Measurements from ENCODE around the gene CCR9.

Gene CCR9

DNA sequence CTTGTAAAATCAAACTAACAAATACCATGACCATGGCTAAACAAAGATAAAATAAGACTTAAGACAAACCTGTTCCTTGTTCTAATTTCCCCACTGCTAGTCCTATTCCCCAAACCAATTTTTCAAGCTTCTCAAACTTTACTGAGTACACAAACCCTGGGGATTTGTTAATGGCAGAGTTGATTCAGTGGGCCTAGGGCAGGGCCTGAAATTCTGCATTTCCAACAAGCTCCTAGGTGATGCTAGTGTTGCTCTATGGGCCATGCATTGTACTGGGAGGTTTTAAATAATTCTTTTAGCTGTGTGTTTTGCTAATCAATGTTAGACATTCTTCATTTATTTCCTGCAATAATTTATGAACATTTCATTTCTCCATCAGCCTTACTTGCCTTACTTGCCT, 13.3 kb upstream of the CCR9 start:
- no peak for DNase-seq

DNA sequence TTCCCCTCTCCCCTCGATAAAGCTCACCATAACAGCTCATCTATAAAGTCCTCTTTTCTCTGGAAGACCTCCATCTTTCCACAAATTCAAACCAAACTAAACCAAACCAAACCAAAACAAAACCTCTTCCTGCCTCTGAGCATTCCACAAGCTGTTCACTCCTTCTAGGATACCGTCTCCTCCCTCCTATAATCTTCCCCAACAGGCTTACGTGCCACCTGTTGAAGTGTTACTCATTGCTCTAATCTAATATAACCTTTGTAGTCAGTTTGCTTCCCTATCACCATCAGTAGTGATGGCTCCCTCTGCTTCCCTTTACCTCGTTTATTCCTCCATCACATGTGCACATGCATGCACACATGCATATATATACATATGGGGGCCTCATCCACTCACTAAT, 12.7 kb upstream of the CCR9 start:
- no peak for DNase-seq

DNA sequence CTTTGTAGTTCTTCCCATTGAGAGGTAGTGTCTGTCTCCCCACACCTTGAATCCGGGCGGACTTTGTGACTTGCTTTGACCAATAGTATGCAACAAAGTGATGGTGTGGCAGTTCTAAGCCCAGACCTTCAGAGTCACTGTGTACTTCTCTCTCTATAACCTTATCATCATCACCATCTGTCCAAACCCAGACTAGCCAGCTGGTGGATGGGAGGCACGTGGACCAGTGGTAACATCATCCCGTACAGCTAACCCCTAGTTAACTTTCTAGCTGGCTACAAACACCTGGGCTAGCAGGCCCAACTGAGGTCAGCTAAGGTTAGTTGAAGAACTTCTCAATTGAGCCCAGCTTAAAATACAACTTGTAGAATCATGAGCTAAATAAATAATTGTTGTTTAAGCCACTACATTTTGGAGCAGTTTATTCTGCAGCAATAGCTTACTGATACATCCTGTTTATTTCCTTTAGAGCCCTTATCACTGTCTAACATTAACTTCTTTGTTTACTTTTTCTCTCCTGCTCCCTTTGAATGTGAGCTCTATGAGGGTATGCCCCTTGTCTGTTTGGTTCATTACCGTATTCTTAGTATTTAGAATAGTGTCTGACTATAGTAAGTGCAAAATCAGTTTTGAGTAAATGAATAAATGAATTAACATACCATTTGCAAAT, 11.5 kb upstream of the CCR9 start:
- no peak for DNase-seq

DNA sequence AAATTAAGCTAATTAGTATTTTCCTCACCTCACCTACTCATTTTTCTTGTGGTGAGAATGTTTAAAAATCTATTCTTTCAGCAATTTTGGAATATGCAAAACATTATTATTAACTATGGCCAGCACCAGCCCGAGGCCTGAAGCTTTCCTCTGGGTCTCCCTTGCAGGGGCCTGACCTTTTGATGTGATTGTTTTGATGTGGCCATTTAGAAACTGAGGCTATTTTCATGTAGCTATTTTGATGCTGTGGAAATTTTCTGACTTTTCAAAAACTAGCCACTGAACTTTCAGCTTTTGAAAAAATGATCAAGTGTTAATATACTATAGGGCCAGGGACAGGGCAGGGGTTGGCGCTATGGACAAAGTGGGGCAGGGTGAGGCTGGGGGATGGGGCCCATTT, 8.2 kb upstream of the CCR9 start:
- no peak for DNase-seq

DNA sequence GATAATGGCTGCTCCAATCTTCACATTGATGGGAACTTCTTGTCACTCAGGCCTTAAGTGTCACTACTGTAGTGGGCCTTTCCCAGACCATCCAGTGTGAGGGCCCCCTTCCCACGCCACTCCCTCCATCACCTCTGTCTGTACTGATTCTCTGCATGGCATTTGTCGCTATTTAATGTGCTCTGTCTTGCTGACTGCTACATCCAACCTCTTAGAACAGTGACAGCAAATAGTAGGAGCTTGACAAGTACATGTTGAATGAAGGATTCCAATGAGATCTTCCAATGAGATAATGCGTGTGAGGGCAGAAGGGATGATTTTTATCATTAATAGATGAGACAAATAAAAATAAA, 5.6 kb upstream of the CCR9 start:
- DNase-seq = no peak

DNA sequence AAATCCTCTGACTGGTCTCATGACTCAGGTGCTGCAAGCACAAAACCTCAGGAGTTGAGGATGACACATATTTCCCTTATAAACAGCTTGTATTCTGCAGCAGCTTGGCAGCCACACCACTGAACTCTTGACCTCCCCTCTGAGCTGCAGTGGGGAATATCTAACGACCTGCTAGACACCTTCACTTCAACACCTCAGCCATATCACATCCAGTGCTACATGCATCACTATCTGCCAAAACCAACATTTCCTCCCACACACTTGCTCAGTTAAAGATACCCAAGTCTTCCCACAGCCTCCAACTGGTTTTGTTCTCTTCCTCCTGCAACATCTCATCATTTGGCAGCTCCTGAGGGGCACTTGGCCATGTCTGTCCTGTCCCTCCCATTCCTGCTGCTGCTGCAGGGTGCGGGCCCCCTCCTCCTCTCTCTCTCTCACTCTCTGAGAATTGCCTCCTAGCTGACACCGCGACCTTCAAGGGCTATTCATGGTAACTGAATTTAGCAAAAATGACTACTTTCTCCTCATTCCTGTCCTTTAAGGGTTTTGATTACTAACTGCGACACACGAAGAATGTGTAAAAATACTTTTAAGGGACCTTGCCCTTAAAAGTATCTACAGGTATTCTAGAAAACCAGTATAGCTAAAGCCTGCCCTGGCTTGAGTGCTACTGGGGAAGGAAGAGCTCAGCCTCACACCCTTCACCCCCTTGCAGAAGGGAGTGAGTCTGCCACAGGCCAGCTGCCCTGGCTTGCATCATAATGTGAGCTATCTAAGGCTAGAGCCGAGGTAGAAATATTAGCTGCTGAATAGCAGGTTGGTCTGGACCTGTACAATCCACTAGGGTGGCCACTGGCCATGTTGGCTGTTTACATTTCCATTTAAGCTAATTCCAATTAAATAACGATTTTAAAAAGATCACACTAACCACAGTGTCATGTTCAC, 5.0 kb upstream of the CCR9 start:
- DNase-seq = no peak

- DNase-seq = no peak
Observed at GRCh38 chr3:45884368-45885201, 1.8 kb upstream of the CCR9 start.

DNA sequence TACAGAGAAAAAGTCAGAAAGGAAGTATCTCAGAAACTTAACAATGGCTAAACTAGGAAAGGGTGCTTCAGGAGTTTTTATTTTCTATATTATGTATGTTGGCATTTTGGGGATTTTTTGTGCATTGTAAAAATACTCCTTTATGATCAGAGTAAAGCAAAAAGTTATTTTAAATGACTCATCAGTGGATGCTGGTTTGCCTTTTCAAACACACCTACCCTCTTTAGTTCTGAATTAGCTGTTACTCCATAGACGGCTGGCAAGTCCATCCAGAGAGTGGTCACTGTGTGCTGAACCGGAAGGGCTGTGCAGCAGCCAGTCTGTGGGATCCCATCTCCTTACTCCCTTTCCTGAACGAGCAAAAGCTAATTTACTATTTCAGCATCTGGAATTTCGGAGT, 942 bp downstream of the CCR9 start:
- DNase-seq = peak; percentile 12

DNA sequence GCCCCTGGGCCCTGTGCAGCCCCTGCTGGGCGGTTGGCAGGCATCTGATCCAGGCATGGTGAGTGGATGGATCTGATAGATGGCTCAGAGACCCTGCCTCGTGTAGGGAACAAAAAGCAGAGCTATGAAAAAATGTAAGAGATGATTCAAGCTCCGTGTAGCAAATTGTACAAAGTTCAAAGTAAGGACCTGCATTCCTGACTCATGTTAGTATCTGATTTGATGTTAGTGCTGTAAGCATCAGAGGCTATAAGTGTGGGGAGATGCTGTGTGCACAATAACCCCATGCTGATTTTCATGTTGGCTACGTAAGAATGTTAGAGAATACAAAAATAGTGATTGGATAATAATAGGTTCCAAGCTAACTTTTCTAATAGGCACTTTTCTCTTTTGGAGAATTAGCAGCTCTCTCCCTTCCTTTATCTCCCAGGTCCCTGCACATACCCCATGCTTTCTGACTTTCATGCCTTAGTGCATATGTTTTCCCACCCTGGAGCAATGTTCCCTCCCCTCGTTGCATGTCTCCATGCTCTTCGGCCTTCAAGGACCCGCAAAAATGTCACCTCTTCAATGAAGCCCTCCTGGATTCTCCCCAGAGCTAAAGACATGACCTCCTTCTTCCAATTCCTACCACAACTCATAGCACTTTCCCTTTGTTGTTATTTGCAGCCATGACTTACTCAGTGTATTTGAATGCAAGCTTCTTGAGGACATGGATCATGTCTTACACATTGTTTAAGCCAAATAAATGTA, 1.6 kb downstream of the CCR9 start:
- DNase-seq = no peak

DNA sequence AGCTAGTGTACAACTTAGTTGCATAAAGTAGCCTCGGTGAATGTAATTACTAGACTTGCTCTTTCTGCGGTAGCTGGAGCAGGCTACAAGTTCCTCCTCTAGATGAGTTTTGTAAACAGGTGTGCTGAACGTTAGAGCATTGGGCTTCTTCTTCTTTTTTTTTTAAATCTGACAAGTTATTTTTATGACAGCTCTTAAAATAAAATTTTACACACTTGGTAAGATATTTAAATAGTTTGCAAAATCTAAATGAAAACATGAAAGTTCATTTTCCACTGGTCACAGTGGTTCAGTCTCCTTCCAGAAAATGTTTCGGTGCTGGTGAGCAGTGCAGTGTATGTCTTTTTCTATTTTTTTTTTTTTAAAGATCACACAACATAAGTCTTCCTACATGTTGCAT, 3.0 kb downstream of the CCR9 start:
- DNase-seq = no peak

GRCh38 chr3:45890405-45890804, 4.1 kb downstream of the CCR9 start:
- DNase-seq = no peak

DNA sequence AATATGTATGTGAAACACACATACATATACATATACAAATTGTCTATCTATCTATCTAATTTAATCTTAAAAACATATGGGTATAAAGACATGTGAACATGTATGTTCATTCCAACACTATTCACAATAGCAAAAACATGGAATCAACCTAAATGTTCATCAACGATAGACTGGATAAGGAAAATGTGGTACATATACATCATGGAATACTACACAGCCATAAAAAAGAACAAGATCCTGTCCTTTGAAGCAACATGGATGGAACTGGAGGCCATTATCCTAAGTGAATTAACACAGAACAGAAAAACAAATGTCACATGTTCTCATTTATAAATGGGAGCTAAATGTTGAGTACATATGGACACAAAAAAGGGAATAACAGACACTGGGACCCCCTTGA, 5.8 kb downstream of the CCR9 start:
- DNase-seq = no peak

GRCh38 chr3:45894015-45894414, 7.7 kb downstream of the CCR9 start:
- no peak for DNase-seq

DNA sequence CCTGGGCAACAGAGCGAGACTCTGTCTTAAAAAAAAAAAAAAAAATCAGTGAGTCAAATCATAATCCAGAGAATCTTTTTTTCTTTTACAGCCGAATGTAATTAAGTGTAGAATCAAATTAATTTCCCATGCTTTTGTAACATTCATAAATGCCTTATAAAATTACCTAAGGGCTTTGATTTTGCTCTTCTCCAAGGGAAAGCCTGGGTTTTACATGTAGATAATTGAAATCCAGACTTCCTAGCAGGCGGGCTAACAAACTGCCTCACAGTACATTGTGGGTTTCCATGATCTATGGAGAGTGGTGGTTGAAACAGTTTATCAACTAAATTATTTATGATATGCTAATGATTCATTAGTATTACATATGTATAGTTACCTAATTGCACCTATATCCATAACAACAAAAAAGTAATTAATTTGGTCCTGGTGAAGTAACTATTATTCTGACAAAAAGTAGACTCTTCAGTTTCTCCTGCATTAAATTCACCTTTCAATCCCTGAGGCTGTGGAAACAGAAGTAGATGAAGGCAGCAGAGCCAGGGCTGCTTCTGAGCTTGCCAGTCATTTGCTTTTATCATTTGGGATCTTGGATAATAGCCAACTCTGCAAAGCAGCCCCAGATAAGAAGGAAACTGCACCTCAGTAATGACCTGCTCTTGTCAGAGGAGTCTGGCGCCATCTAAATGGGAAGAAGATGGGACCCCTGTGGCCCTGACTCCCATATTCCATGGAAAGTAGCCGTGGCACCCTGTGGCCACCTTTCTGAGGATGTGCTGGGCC, 9.5 kb downstream of the CCR9 start:
- no peak for DNase-seq

GRCh38 chr3:45896956-45897355, 10.6 kb downstream of the CCR9 start:
- DNase-seq = no peak

- no peak for DNase-seq
Observed at GRCh38 chr3:45904931-45905330, 18.6 kb downstream of the CCR9 start.

GRCh38 chr3:45905755-45906154, 19.4 kb downstream of the CCR9 start:
- no peak for DNase-seq

DNA sequence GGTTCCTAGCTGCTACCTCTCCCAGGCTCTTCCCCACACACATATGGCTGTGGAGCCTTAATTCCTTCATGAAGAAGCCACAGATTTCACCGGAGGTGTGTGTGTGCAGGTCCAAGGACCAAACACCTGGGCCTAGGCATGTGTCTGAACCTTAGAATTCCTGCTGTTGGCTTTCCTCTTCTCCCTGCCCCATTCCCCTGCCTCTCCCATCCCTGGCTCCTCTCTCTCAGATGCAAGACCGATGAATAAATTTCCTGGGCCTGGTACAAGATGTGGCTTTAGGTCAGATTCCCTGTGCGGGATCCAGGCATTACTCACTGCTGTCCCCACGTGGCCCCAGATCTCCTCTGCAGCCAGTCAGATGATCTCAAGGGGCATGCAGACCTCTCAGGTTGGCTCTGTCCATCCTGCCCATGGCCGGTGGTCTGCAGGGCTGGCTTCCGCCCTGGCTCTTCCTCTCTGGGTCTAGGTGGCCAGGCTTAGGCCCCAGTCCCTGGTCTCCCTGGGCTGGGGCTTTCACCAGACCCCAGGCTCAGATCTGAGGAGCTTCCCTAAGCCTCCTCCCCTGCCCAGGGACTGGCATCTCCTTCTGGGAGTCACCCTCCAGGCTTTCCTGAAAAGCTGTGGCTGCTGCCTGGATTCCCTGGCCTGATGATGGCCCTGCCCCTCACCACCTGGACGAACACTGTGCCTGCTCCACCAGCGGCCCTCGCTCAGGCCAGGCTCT, 20.5 kb downstream of the CCR9 start:
- DNase-seq = no peak

DNA sequence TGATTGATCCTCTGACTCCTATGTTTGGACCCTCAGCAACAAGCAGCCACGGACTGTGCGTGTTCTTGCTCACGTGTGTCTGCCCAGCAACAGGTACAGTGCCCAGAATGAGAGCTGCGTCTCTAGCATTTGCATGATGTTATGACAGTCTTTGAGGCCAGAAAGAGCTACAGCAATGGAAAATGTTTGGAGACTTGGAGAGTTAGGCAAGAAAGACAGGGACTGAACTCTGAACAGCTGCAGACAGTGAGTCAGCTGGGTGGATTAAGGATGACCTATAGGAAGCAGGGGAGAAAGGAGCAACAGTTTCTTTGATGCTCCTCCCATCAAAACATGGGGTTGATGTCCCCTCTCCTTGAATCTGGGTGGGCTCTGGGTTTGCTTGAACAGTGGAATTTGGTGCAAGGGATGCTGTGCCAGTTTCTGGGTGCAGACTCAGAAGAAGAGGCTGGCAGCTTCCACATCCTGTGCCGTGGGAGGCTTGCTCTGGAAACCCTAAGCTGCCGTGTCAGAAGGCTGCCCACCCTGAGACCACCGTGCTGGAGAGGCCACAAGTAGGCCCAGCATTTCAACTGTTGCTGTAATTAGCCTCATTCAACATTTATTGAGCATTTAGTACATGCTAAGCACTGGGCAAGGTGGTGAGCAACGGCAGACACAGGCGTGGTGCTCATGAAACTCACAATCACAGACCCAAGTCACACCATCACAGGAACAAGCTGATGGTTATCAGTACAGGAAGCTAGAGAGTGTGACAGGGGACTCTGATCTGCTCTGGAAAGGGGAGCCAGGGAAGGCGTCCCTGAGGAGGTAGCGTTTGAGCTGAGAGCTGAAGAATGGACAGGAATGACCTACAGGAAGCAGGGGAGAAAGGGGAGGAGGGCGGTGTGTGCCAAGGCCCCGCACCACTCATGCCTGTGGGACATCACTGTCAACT, 21.7 kb downstream of the CCR9 start:
- DNase-seq = no peak

- no peak for DNase-seq
Observed at GRCh38 chr3:45908761-45909160, 22.4 kb downstream of the CCR9 start.
